WERI-Rb-1 (cell line): Measurements from ENCODE around the gene FAM200B.

Experiments
- DNase-seq: peaks from one replicate; pipeline ENCODE4 v3.0.0-alpha.2; 2020
- H3K27ac ChIP-seq: fragments of 250-450 bp; sonication (Bioruptor Pico); 2 replicates; pipeline ENCODE4 v1.5.1; 2020; ENCODE audit warnings: mild to moderate bottlenecking, moderate library complexity
- H3K27me3 ChIP-seq: fragments of 250-450 bp; sonication (Bioruptor Pico); 2 replicates; pipeline ENCODE4 v1.5.1; 2021; ENCODE audit warnings: mild to moderate bottlenecking, low read depth, moderate library complexity; ENCODE audit not compliant: insufficient read depth, severe bottlenecking
- H3K36me3 ChIP-seq: fragments of 250-450 bp; sonication (Bioruptor Pico); 2 replicates; pipeline ENCODE4 v1.5.1; 2020; ENCODE audit warnings: mild to moderate bottlenecking, moderate library complexity
- H3K4me3 ChIP-seq: 2 replicates; pipeline ENCODE4 v1.5.1; 2011; ENCODE audit warnings: low read depth, mild to moderate bottlenecking, control low read depth, low read length
- H3K9me3 ChIP-seq: fragments of 250-450 bp; sonication (Bioruptor Pico); 2 replicates; pipeline ENCODE4 v1.5.1; 2021; ENCODE audit warnings: mild to moderate bottlenecking, moderate library complexity; ENCODE audit not compliant: severe bottlenecking
- TF ChIP-seq, protein P1 (sequence below): IDR thresholded peaks from 2 replicates; pipeline ENCODE4 v1.5.1; 2011; ENCODE audit warnings: low read depth, mild to moderate bottlenecking, control low read depth, inconsistent platforms, low read length

The FAM200B gene

DNA sequence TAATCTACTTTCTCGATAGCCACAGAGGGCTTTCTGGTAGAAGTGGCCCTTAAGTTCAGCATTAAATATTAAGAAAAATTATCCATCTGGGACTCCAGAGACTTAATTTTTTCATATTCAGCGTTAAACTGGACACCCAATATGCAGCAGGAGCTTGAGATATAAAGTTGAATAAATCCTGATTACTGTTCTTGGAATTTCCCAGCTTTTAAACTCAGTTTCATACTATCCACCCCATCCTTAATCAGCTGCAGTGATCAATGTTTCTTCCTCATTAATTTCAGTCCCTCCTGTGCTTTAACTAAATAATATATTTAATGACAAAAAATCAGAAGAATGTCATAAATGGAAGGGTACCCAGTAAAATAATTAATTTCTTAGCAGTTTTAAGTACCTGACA lies 22.8 kb upstream of the FAM200B start:
- Histone ChIP-seq H3K9me3 (no peaks in the 10 kb centered on the region), H3K27me3 (no peaks in the 10 kb centered on the region), H3K27ac (no peak overlapping the region), H3K36me3 (no peaks in the 10 kb centered on the region), H3K4me3 (no peak overlapping the region)
- TF ChIP-seq, protein P1, sequence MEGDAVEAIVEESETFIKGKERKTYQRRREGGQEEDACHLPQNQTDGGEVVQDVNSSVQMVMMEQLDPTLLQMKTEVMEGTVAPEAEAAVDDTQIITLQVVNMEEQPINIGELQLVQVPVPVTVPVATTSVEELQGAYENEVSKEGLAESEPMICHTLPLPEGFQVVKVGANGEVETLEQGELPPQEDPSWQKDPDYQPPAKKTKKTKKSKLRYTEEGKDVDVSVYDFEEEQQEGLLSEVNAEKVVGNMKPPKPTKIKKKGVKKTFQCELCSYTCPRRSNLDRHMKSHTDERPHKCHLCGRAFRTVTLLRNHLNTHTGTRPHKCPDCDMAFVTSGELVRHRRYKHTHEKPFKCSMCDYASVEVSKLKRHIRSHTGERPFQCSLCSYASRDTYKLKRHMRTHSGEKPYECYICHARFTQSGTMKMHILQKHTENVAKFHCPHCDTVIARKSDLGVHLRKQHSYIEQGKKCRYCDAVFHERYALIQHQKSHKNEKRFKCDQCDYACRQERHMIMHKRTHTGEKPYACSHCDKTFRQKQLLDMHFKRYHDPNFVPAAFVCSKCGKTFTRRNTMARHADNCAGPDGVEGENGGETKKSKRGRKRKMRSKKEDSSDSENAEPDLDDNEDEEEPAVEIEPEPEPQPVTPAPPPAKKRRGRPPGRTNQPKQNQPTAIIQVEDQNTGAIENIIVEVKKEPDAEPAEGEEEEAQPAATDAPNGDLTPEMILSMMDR = no peak
- no peak for DNase-seq

DNA sequence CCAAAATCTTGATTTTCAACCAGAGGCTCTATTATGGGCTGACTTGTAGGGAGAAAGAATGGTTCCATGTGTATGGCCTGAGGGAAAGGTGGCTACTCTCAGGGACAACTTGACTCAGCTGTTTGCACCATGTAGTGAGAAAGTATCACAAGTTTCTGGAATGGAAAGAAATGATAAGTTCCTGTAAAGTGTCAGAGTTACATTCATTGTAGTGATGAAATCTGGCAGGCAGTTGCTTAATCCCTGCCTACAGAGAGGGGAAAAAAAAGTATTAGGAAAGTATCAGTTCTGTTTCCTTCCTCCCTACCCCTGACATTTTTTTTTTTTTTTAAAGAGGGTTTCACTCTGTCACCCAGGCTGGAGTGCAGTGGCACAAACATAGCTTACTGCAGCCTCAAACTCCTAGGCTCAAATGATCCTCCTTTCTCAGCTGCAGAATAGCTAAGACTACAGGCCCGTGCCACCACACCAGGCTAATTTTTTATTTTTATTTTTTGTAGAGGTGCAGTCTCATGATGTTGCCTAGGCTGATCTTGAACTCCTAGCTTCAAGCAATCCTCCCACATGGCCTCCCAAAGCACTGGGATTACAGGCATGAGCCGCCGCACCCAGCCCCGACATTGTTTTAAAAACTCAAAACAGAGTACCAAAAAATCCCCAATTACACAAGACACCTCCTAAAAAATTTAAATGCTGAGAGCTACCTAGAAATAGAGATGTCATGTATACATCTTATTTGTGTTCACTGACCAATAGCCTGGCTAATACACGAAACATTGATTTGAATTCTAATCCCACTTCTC lies 21.7 kb upstream of the FAM200B start:
- H3K4me3 ChIP-seq = no peak overlapping the region
- TF ChIP-seq, protein P1 = no peak
- DNase-seq = no peak
- H3K27ac ChIP-seq = no peak overlapping the region
- no peaks in the 10 kb centered on the region for H3K9me3 ChIP-seq
- no peaks in the 10 kb centered on the region for H3K36me3 ChIP-seq
- no peaks in the 10 kb centered on the region for H3K27me3 ChIP-seq

DNA sequence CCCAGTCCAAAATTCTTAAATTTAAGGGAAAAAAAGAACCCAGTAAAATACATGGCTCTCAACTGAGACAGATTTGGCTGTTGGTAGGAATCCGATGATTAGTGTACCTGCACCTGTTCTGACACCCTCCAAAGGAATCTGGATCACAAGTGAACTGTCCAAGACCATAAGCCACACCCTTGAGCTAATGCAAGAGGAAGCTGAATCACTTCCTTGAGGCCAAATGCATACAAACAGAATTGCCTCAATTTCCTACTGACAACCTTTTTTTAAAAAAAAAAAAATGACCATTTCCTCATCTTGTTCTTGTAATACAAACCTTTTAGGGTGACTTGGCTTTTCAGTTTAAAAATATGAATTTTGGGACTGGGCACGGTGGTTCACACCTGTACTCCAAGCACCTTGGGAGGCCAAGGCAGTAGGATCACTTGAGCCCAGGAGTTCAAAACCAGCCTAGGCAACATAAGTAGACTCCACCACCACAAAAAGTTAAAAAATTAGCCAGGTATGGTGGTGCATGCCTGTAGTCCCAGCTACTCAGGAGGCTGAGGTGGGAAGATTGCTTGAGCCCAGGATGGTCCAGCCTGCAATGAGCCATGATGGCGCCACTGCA lies 15.8 kb upstream of the FAM200B start:
- Histone ChIP-seq H3K9me3 (no peaks in the 10 kb centered on the region), H3K36me3 (peaks cover 3% of the 10 kb centered on the region), H3K27ac (no peak overlapping the region), H3K27me3 (no peaks in the 10 kb centered on the region), H3K4me3 (no peak overlapping the region)
- TF ChIP-seq, protein P1 = no peak
- DNase-seq = no peak

DNA sequence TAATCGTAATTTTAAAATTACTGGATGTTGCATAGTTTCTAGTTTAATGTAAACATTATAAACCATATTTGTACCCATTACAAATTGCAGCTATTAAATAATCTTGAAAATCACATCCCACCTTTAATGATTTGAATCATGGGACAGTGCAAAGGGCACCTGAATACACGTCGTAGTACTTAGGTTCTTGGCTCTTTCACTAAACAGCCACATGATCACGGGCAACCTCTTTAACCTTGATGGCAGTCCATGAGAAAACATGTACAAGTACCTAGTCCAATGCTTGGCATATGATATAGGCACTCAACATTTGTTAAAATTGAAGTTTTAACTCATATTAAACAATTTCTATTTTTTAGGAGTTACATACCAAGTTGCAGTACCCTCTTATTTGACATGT lies 14.6 kb upstream of the FAM200B start:
- H3K9me3 ChIP-seq = no peaks in the 10 kb centered on the region
- TF ChIP-seq, protein P1 = no peak
- no peak for DNase-seq
- H3K27me3 ChIP-seq = no peaks in the 10 kb centered on the region
- H3K4me3 ChIP-seq = no peak overlapping the region
- peaks cover 3% of the 10 kb centered on the region for H3K36me3 ChIP-seq
- no peak overlapping the region for H3K27ac ChIP-seq

DNA sequence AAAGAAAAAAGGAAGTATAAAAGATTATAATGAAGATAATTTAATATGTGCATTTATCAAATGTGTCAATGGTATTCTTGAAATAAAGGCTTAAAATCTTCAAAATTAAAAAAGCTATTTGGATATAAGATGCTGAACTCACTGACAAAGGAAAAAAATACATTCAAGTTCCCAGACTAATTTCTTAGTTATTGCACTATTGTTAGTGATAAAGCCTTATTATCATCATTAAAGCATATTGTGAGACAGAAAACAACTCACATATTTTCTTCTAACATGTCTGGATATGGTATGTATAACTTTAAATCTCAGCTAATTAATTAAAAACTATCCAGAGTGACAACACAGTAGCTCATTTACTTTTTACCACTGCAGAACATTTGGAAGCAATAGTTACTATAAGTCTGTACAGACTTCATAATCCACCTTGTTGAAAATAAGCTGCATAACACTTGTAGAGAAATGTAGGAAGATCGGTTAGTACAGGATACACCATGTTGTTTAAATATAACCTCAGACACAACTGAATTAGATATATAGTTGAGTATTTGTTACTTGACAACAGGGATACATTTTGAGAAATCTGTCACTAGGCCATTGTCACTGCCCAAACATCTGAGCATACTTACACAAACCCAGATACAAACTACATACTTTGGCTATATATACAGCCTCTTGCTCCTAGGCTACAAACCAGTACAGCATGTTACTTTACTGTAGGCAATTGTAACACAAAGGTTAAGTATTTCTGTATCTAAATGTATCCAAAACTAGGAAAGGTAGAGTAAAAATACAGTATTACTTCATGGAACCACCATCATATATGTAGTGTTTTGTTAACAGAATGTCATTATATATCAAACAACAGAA lies 12.8 kb upstream of the FAM200B start:
- Histone ChIP-seq H3K27ac (no peak overlapping the region), H3K36me3 (peaks cover 8% of the 10 kb centered on the region), H3K9me3 (no peaks in the 10 kb centered on the region), H3K4me3 (no peak overlapping the region), H3K27me3 (no peaks in the 10 kb centered on the region)
- no peak for DNase-seq
- TF ChIP-seq, protein P1 = no peak
